IMR-90 (cell line): ENCODE data around the gene IL22RA2. TPM values are rescaled to one million over a fixed set of nuclear protein-coding genes. Genes with fewer than 3 reads are reported as not detected.

ENCODE experiments used
- ATAC-seq: fragments of 200-7000 bp; cut with Tn5 transposase; 2 replicates; pipeline ENCODE4 v1.9.1; 2020; ENCODE audit warnings: low read depth, mild to moderate bottlenecking, moderate library complexity
- BruUV-seq: library from RNA; stranded (reverse); fragments of 400-500 nt; replicated peaks from 2 replicates; lab custom pipeline; 2021; lab: Mats Ljungman, UMichigan
- CTCF ChIA-PET: fragments of 300-600 bp; formaldehyde crosslinking; extraction: SDS; loops from one replicate; lab custom pipeline; 2021; ENCODE audit warnings: antibody characterized with exemption; lab: Yijun Ruan, JAX
- POLR2A ChIA-PET: fragments of 300-600 bp; sonication (Branson Sonifier 250); formaldehyde crosslinking; loops from one replicate; lab custom pipeline; 2022; ENCODE audit warnings: antibody characterized with exemption; ENCODE audit not compliant: unreplicated experiment; lab: Charles Lee
- DNase-seq: peaks from one replicate; pipeline ENCODE4 v3.0.0; 2013
- H2AFZ ChIP-seq: replicated peaks from 2 replicates; pipeline ENCODE3; 2013; ENCODE audit warnings: low read length, mild to moderate bottlenecking; ENCODE audit not compliant: poor library complexity
- H2AK5ac ChIP-seq: 2 replicates; pipeline ENCODE4 v1.6.1; 2013; ENCODE audit warnings: low read depth, low read length, inconsistent platforms
- H2AK9ac ChIP-seq: replicated peaks from 2 replicates; pipeline ENCODE3; 2013; ENCODE audit warnings: mild to moderate bottlenecking, low read depth, low read length, moderate library complexity; ENCODE audit not compliant: poor library complexity
- H2BK120ac ChIP-seq: 2 replicates; pipeline ENCODE4 v1.6.1; 2013; ENCODE audit warnings: low read depth, low read length, inconsistent platforms
- H2BK15ac ChIP-seq: 3 replicates; pipeline ENCODE4 v1.6.1; 2013; ENCODE audit warnings: low read depth, low read length, inconsistent platforms
- H2BK20ac ChIP-seq: 2 replicates; pipeline ENCODE4 v1.6.1; 2013; ENCODE audit warnings: low read depth, mild to moderate bottlenecking, inconsistent platforms, low read length, moderate library complexity
- H2BK5ac ChIP-seq: 2 replicates; pipeline ENCODE4 v1.6.1; 2013; ENCODE audit warnings: mild to moderate bottlenecking, low read depth, low read length, inconsistent platforms; ENCODE audit not compliant: poor library complexity, severe bottlenecking
- H3K14ac ChIP-seq: replicated peaks from 2 replicates; pipeline ENCODE4 v1.6.1; 2013; ENCODE audit warnings: low read depth, low read length, inconsistent platforms
- H3K18ac ChIP-seq: 2 replicates; pipeline ENCODE4 v1.6.1; 2013; ENCODE audit warnings: low read depth, low read length, control low read depth
- H3K23ac ChIP-seq: 2 replicates; pipeline ENCODE4 v1.6.1; 2013; ENCODE audit warnings: low read depth, low read length, inconsistent platforms
- H3K27ac ChIP-seq: 2 replicates; pipeline ENCODE4 v1.5.1; 2013; ENCODE audit warnings: mild to moderate bottlenecking, control low read depth, low read length; ENCODE audit not compliant: insufficient read depth
- H3K27me3 ChIP-seq: 2 replicates; pipeline ENCODE4 v1.6.1; 2013; ENCODE audit warnings: low read length; ENCODE audit not compliant: control insufficient read depth, insufficient read depth
- H3K36me3 ChIP-seq: 2 replicates; pipeline ENCODE4 v1.6.1; 2013; ENCODE audit warnings: low read length, mixed read lengths; ENCODE audit not compliant: control insufficient read depth, insufficient read depth
- H3K4ac ChIP-seq: 2 replicates; pipeline ENCODE4 v1.6.1; 2013; ENCODE audit warnings: low read depth, low read length, inconsistent platforms
- H3K4me1 ChIP-seq: 2 replicates; pipeline ENCODE4 v1.6.1; 2013; ENCODE audit warnings: low read length, mixed read lengths; ENCODE audit not compliant: control insufficient read depth, insufficient read depth
- H3K4me2 ChIP-seq: 2 replicates; pipeline ENCODE4 v1.6.1; 2013; ENCODE audit warnings: low read depth, mild to moderate bottlenecking, control low read depth, low read length, moderate library complexity
- H3K4me3 ChIP-seq: 2 replicates; pipeline ENCODE4 v1.5.1; 2013; ENCODE audit warnings: low read depth, mild to moderate bottlenecking, control low read depth, low read length, moderate library complexity; ENCODE audit not compliant: insufficient read depth
- H3K56ac ChIP-seq: 2 replicates; pipeline ENCODE4 v1.6.1; 2013; ENCODE audit warnings: low read length, inconsistent platforms; ENCODE audit not compliant: insufficient read depth; ENCODE audit errors: extremely low read depth
- H3K79me1 ChIP-seq, 2 experiments: 2 replicates each; pipeline ENCODE4 v1.6.1; 2013; ENCODE audit warnings: low read length in 2 of 2, inconsistent platforms in 1 of 2, low read depth in 1 of 2
- H3K9ac ChIP-seq: 2 replicates; pipeline ENCODE4 v1.6.1; 2013; ENCODE audit warnings: low read depth, low read length, control low read depth
- H3K9me1 ChIP-seq: 2 replicates; pipeline ENCODE4 v1.6.1; 2013; ENCODE audit warnings: low read length, inconsistent platforms; ENCODE audit not compliant: insufficient read depth
- H3K9me3 ChIP-seq: 2 replicates; pipeline ENCODE4 v1.6.1; 2013; ENCODE audit warnings: low read length; ENCODE audit not compliant: control insufficient read depth, insufficient read depth
- H4K20me1 ChIP-seq: 2 replicates; pipeline ENCODE4 v1.6.1; 2013; ENCODE audit warnings: low read length, inconsistent platforms; ENCODE audit not compliant: insufficient read depth
- H4K5ac ChIP-seq: 2 replicates; pipeline ENCODE4 v1.6.1; 2013; ENCODE audit warnings: mild to moderate bottlenecking, low read depth, low read length, control low read depth
- H4K8ac ChIP-seq, 2 experiments: 2 replicates each; pipeline ENCODE4 v1.6.1; 2013; ENCODE audit warnings: low read depth in 2 of 2, low read length in 2 of 2, control low read depth in 1 of 2, inconsistent platforms in 1 of 2
- H4K91ac ChIP-seq: 2 replicates; pipeline ENCODE4 v1.6.1; 2013; ENCODE audit warnings: low read depth, low read length, inconsistent platforms; ENCODE audit not compliant: insufficient read depth
- BHLHE40 ChIP-seq: fragments of 150-350 bp; IDR thresholded peaks from 2 replicates; pipeline ENCODE4 v1.6.1; 2016; ENCODE audit warnings: mild to moderate bottlenecking, low read depth, low read length
- MAZ ChIP-seq: IDR thresholded peaks from 2 replicates; pipeline ENCODE4 v1.6.1; 2012; ENCODE audit warnings: low read depth, mild to moderate bottlenecking, low read length, improper control_type of control experiment, moderate library complexity, borderline replicate concordance
- RCOR1 ChIP-seq: IDR thresholded peaks from 2 replicates; pipeline ENCODE4 v1.6.1; 2012; ENCODE audit warnings: mild to moderate bottlenecking, low read length, improper control_type of control experiment; ENCODE audit not compliant: insufficient replicate concordance
- WGBS, 2 experiments: methylation state at CpG; one replicate each; pipeline versions ENCODE4 v1.1.5 to v1.1.7; 2013; ENCODE audit warnings: missing lambda C conversion rate in 2 of 2; ENCODE audit not compliant: insufficient read length in 1 of 2; ENCODE audit errors: extremely low coverage in 2 of 2; 5-methylcytosine and 5-hydroxymethylcytosine counted together
- dilution Hi-C: fragments of 300-500 bp; cut with HindIII; formaldehyde crosslinking; loops from one replicate; pipeline ENCODE4 v1.14.3; 2018; ENCODE audit warnings: low sequenced_read_pairs; ENCODE audit not compliant: unreplicated experiment
- in situ Hi-C: fragments of 300-500 bp; cut with MboI; formaldehyde crosslinking; loops from 3 replicates; pipeline ENCODE4 v1.14.3; 2019; ENCODE audit warnings: low sequenced_read_pairs, inconsistent platforms, mixed read lengths
- intact Hi-C: fragments of 100-400 bp; cut with micrococcal nuclease; formaldehyde crosslinking; loops from 2 replicates; pipeline ENCODE4 v1.10.0; 2022
- polyA plus RNA-seq, 3 experiments: library from polyadenylated mRNA; depleted of rRNA; stranded (reverse); fragments of >200 nt; gene quantifications; 2 replicates each; pipeline ENCODE4 v1.2.3, GENCODE V29; 2012; ENCODE audit warnings: low replicate concordance in 1 of 3
- total RNA-seq: library from RNA; depleted of rRNA; stranded (reverse); fragments of >200 nt; gene quantifications from 2 replicates; pipeline ENCODE4 v1.2.3, GENCODE V29; 2012
- TF ChIP-seq, protein P1 (sequence below): fragments of 150-350 bp; IDR thresholded peaks from 2 replicates; pipeline ENCODE4 v1.6.1; 2017; ENCODE audit warnings: mild to moderate bottlenecking, antibody characterized with exemption, low read length, low read depth
- TF ChIP-seq, protein P2 (sequence below): fragments of 150-350 bp; IDR thresholded peaks from 2 replicates; pipeline ENCODE4 v1.6.1; 2016; ENCODE audit warnings: low read depth, mild to moderate bottlenecking, low read length, moderate library complexity, borderline replicate concordance

Gene IL22RA2
- total and polyA plus RNA-seq, 2 of the 4 experiments (the other 2 are of a cell fraction): not detected

DNA sequence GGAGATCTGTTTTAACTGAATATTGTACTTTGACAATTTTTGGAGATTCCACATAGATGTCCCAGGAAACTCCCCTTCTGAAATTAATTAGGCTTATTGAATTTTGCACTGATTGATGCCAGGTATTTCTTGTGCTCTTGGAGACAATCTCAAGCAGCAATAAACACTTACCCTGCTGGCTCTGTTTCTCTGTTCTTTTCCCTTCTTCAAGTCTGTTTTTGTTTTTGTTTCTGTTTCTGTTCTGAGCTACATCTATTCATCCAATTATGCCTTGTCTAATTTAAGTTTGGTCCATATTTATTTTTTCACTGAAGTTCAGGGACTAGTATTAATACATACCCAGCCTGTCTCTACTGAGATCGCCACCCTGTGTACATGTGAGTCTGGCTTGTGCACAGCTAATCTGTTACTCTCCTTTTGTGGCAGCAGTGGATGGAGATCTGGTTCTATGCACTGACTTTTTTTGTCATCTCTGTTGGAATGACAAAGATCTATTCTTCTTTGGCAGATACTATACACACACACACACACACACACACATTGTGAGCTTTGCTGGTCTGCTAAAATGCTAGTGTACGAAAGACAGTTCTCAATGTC is 51.9 kb downstream of the IL22RA2 start:
- H4K20me1 ChIP-seq: no peaks in the 10 kb centered on the region
- H4K5ac ChIP-seq: no peak overlapping the region
- H4K91ac ChIP-seq: no peak overlapping the region
- in situ Hi-C loops: no loop called here
- intact Hi-C loops: no loop called here
- ChIA-PET CTCF (interaction anchor here (0.8 kb wide), 1 partner anchor 28 kb away, joined by 3 read pairs; no protein-coding TSS in a partner anchor), POLR2A (no interaction called here)
- TF ChIP-seq RCOR1 (no peak), BHLHE40 (no peak), MAZ (no peak)
- TF ChIP-seq, protein P1, sequence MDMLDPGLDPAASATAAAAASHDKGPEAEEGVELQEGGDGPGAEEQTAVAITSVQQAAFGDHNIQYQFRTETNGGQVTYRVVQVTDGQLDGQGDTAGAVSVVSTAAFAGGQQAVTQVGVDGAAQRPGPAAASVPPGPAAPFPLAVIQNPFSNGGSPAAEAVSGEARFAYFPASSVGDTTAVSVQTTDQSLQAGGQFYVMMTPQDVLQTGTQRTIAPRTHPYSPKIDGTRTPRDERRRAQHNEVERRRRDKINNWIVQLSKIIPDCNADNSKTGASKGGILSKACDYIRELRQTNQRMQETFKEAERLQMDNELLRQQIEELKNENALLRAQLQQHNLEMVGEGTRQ: no peak
- TF ChIP-seq, protein P2, sequence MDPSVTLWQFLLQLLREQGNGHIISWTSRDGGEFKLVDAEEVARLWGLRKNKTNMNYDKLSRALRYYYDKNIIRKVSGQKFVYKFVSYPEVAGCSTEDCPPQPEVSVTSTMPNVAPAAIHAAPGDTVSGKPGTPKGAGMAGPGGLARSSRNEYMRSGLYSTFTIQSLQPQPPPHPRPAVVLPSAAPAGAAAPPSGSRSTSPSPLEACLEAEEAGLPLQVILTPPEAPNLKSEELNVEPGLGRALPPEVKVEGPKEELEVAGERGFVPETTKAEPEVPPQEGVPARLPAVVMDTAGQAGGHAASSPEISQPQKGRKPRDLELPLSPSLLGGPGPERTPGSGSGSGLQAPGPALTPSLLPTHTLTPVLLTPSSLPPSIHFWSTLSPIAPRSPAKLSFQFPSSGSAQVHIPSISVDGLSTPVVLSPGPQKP: no peak
- no TSS peak for BruUV-seq
- no peak overlapping the region for H3K27ac ChIP-seq
- H2AK5ac ChIP-seq: no peak overlapping the region
- DNase-seq (no peak), ATAC-seq (no peak)
- H2BK5ac ChIP-seq: no peak overlapping the region
- no peaks in the 10 kb centered on the region for H3K79me1 ChIP-seq
- no peak overlapping the region for H3K4ac ChIP-seq
- no peaks in the 10 kb centered on the region for H3K9me1 ChIP-seq
- no peaks in the 10 kb centered on the region for H3K27me3 ChIP-seq
- H2BK120ac ChIP-seq: no peak overlapping the region
- no peak overlapping the region for H3K23ac ChIP-seq
- no peak overlapping the region for H2AFZ ChIP-seq
- H3K56ac ChIP-seq: no peak overlapping the region
- no peaks in the 10 kb centered on the region for H3K36me3 ChIP-seq
- H3K4me1 ChIP-seq: no peaks in the 10 kb centered on the region
- no peak overlapping the region for H2AK9ac ChIP-seq
- no peak overlapping the region for H3K14ac ChIP-seq
- dilution Hi-C loops: no loop called here
- no peak overlapping the region for H3K9ac ChIP-seq
- H3K4me2 ChIP-seq: no peak overlapping the region
- no peak overlapping the region for H3K18ac ChIP-seq
- peaks cover 4% of the 10 kb centered on the region for H3K9me3 ChIP-seq
- H2BK20ac ChIP-seq: no peak overlapping the region
- no peak overlapping the region for H3K4me3 ChIP-seq
- WGBS, 2 experiments: no CpG with 5 or more reads among the region's 2 CpGs
- H2BK15ac ChIP-seq: no peak overlapping the region
- H4K8ac ChIP-seq: no peak overlapping the region
